H1 (cell line): ENCODE data around the gene COL27A1. TPM values are rescaled to one million over a fixed set of nuclear protein-coding genes. Genes with fewer than 3 reads are reported as not detected.

ENCODE experiments used
- CTCF ChIA-PET: fragments of 300-600 bp; sonication (Branson Sonifier 250); formaldehyde crosslinking; loops from one replicate; lab custom pipeline; 2021; ENCODE audit not compliant: partially characterized antibody; lab: Charles Lee
- POLR2A ChIA-PET: fragments of 300-600 bp; sonication (Branson Sonifier 250); formaldehyde crosslinking; loops from one replicate; lab custom pipeline; 2021; ENCODE audit warnings: inconsistent platforms; ENCODE audit not compliant: partially characterized antibody; lab: Charles Lee
- DNase-seq, 2 experiments: peaks; one replicate each; pipeline versions ENCODE4 v3.0.0 to v3.0.0-alpha.2; 2010 to 2022; ENCODE audit warnings: low spot score in 2 of 2, low read depth in 1 of 2, mixed read lengths in 1 of 2
- FAIRE-seq: peaks from 2 replicates; lab custom pipeline; 2011; peaks lifted over from hg19 to GRCh38; lab: Jason Lieb, UNC
- H2AFZ ChIP-seq: 2 replicates; pipeline ENCODE4 v1.8.1; 2012; ENCODE audit warnings: low read length, inconsistent platforms
- H2AK5ac ChIP-seq: 2 replicates; pipeline ENCODE4 v1.6.1; 2013; ENCODE audit warnings: low read depth, low read length
- H2BK120ac ChIP-seq: replicated peaks from 2 replicates; pipeline ENCODE3; 2013; ENCODE audit warnings: low read depth, low read length, inconsistent platforms
- H2BK12ac ChIP-seq: 2 replicates; pipeline ENCODE4 v1.6.1; 2013; ENCODE audit warnings: low read depth, low read length
- H2BK15ac ChIP-seq: 2 replicates; pipeline ENCODE4 v1.6.1; 2013; ENCODE audit warnings: low read length
- H2BK20ac ChIP-seq: 2 replicates; pipeline ENCODE4 v1.6.1; 2013; ENCODE audit warnings: low read length
- H2BK5ac ChIP-seq: 2 replicates; pipeline ENCODE4 v1.6.1; 2013; ENCODE audit warnings: low read depth, low read length
- H3K14ac ChIP-seq: 2 replicates; pipeline ENCODE4 v1.6.1; 2013; ENCODE audit warnings: inconsistent platforms; ENCODE audit not compliant: insufficient read length
- H3K18ac ChIP-seq: 2 replicates; pipeline ENCODE4 v1.6.1; 2013; ENCODE audit warnings: low read length; ENCODE audit errors: extremely low read depth
- H3K23ac ChIP-seq: 2 replicates; pipeline ENCODE4 v1.6.1; 2013; ENCODE audit warnings: inconsistent platforms; ENCODE audit not compliant: insufficient read length
- H3K23me2 ChIP-seq: 2 replicates; pipeline ENCODE4 v1.6.1; 2013; ENCODE audit warnings: low read depth, low read length
- H3K27ac ChIP-seq: 2 replicates; pipeline ENCODE4 v1.6.1; 2011; ENCODE audit warnings: low read depth, low read length, inconsistent platforms
- H3K27me3 ChIP-seq, 4 experiments: replicated peaks in 1 of 4; 1 replicate in 1 of 4; 2 replicates in 3 of 4; pipeline versions ENCODE4 v1.6.1 to v1.8.1; 2011 to 2013; ENCODE audit warnings: low read length in 3 of 4, mild to moderate bottlenecking in 3 of 4, inconsistent platforms in 2 of 4, mixed read lengths in 2 of 4, moderate library complexity in 1 of 4; ENCODE audit not compliant: control insufficient read depth in 3 of 4, insufficient read depth in 3 of 4; ENCODE audit errors: extremely low read depth in 1 of 4
- H3K36me3 ChIP-seq, 4 experiments: 2 replicates each; pipeline versions ENCODE4 v1.6.1 to v1.8.1; 2011 to 2013; ENCODE audit warnings: mild to moderate bottlenecking in 4 of 4, low read length in 3 of 4, moderate library complexity in 2 of 4, control low read depth in 1 of 4, inconsistent platforms in 1 of 4; ENCODE audit not compliant: insufficient read depth in 4 of 4, control insufficient read depth in 2 of 4
- H3K4ac ChIP-seq: replicated peaks from 2 replicates; pipeline ENCODE3; 2013; ENCODE audit warnings: low read length, low read depth, mixed read lengths, inconsistent platforms; ENCODE audit not compliant: insufficient read length
- H3K4me1 ChIP-seq, 4 experiments: replicated peaks in 1 of 4; 1 replicate in 1 of 4; 2 replicates in 3 of 4; pipeline versions ENCODE4 v1.6.1 to v1.8.1; 2011 to 2013; ENCODE audit warnings: low read length in 3 of 4, inconsistent platforms in 2 of 4, mixed read lengths in 1 of 4; ENCODE audit not compliant: insufficient read depth in 4 of 4, control insufficient read depth in 3 of 4
- H3K4me2 ChIP-seq, 2 experiments: 2 replicates each; pipeline versions ENCODE4 v1.6.1 to v1.8.1; 2011 to 2013; ENCODE audit warnings: low read depth in 2 of 2, low read length in 2 of 2, control low read depth in 1 of 2, inconsistent platforms in 1 of 2, mild to moderate bottlenecking in 1 of 2; ENCODE audit not compliant: insufficient read depth in 1 of 2
- H3K4me3 ChIP-seq, 4 experiments: fragments of 200-600, 300-600 bp in 1 of 4; sonication (generic), shearing (Covaris generic), sonication (Bioruptor Twin) in 1 of 4; 2 replicates each; pipeline versions ENCODE4 v1.5.1 to v1.8.1; 2011 to 2016; ENCODE audit warnings: low read length in 4 of 4, low read depth in 3 of 4, control low read depth in 2 of 4, inconsistent platforms in 2 of 4, mild to moderate bottlenecking in 2 of 4, mixed read lengths in 1 of 4, moderate library complexity in 1 of 4; ENCODE audit not compliant: insufficient read depth in 2 of 4; ENCODE audit errors: extremely low read depth in 1 of 4
- H3K56ac ChIP-seq: replicated peaks from 2 replicates; pipeline ENCODE3; 2013; ENCODE audit warnings: low read depth, mild to moderate bottlenecking, mixed read lengths, low read length, inconsistent platforms; ENCODE audit not compliant: insufficient read length
- H3K79me1 ChIP-seq: 2 replicates; pipeline ENCODE4 v1.6.1; 2013; ENCODE audit warnings: low read depth, low read length, control low read depth
- H3K79me2 ChIP-seq, 2 experiments: 2 replicates each; pipeline versions ENCODE4 v1.6.1 to v1.8.1; 2012 to 2013; ENCODE audit warnings: low read length in 2 of 2, mild to moderate bottlenecking in 2 of 2, inconsistent platforms in 1 of 2; ENCODE audit not compliant: insufficient read depth in 2 of 2, control insufficient read depth in 1 of 2
- H3K9ac ChIP-seq, 4 experiments: replicated peaks in 1 of 4; 1 replicate in 1 of 4; 2 replicates in 3 of 4; pipeline versions ENCODE4 v1.6.1 to v1.8.1; 2011 to 2013; ENCODE audit warnings: low read depth in 3 of 4, low read length in 3 of 4, control low read depth in 2 of 4, mild to moderate bottlenecking in 2 of 4, moderate library complexity in 2 of 4, inconsistent platforms in 1 of 4; ENCODE audit errors: extremely low read depth in 1 of 4
- H3K9me3 ChIP-seq, 2 experiments: 2 replicates each; pipeline versions ENCODE4 v1.6.1 to v1.8.1; 2012 to 2013; ENCODE audit warnings: mild to moderate bottlenecking in 2 of 2, moderate library complexity in 2 of 2, control low read depth in 1 of 2, inconsistent platforms in 1 of 2, low read depth in 1 of 2, low read length in 1 of 2, mixed read lengths in 1 of 2; ENCODE audit not compliant: insufficient read depth in 2 of 2
- H4K20me1 ChIP-seq, 2 experiments: replicated peaks in 1 of 2; 2 replicates each; pipeline versions ENCODE3 to v1.8.1; 2011 to 2013; ENCODE audit warnings: inconsistent platforms in 2 of 2, low read length in 2 of 2, mild to moderate bottlenecking in 1 of 2; ENCODE audit not compliant: insufficient read depth in 2 of 2, control insufficient read depth in 1 of 2
- H4K5ac ChIP-seq: 2 replicates; pipeline ENCODE4 v1.6.1; 2013; ENCODE audit warnings: low read length, low read depth, mixed read lengths, inconsistent platforms; ENCODE audit not compliant: insufficient read length
- H4K8ac ChIP-seq: 2 replicates; pipeline ENCODE4 v1.8.0; 2013; ENCODE audit warnings: mild to moderate bottlenecking, moderate library complexity, low read length, inconsistent platforms; ENCODE audit not compliant: insufficient read depth; ENCODE audit errors: extremely low read depth
- H4K91ac ChIP-seq: replicated peaks from 2 replicates; pipeline ENCODE3; 2013; ENCODE audit warnings: low read length, mixed read lengths, inconsistent platforms; ENCODE audit not compliant: insufficient read length
- BRCA1 ChIP-seq: IDR thresholded peaks from 2 replicates; pipeline ENCODE4 v1.6.1; 2012; ENCODE audit warnings: low read depth, low read length, improper control_type of control experiment
- WGBS, 2 experiments: shearing (Covaris generic) in 1 of 2; methylation state at CpG; one replicate each; pipeline versions ENCODE4 v1.1.6 to v1.1.7; 2013 to 2015; ENCODE audit warnings: low lambda C conversion rate in 2 of 2, mixed read lengths in 2 of 2, inconsistent platforms in 1 of 2, low coverage in 1 of 2, missing lambda C conversion rate in 1 of 2; ENCODE audit not compliant: insufficient replicate concordance in 2 of 2, insufficient coverage in 1 of 2, insufficient read length in 1 of 2; ENCODE audit errors: extremely low coverage in 1 of 2, missing lambda C conversion rate in 1 of 2; 5-methylcytosine and 5-hydroxymethylcytosine counted together
- polyA plus RNA-seq, 7 experiments: library from polyadenylated mRNA; depleted of rRNA in 3 of 7; stranded (reverse) in 5 of 7; unstranded in 2 of 7; fragments of >200 nt in 5 of 7; fragments of 200-250 nt in 2 of 7; gene quantifications; 1 replicate in 5 of 7; 2 replicates in 1 of 7; 4 replicates in 1 of 7; pipeline versions ENCODE4 v1.2.1 to v1.2.3, GENCODE V29; 2011 to 2013; ENCODE audit warnings: missing spikeins in 2 of 7, mixed read lengths in 2 of 7
- total RNA-seq: library from RNA; stranded (reverse); fragmentation: NEBNext Ultra II Directional; extraction: Animal tissue kit (Norgen Biotek cat#: 25700); gene quantifications from 2 replicates; pipeline ENCODE4 v1.2.1, GENCODE V29; 2021
- TF ChIP-seq, protein P1 (sequence below): IDR thresholded peaks from 2 replicates; pipeline ENCODE4 v1.6.1; 2012; ENCODE audit warnings: inconsistent platforms

COL27A1 gene
- total and polyA plus RNA-seq, 2 of the 8 experiments (the other 6 are each of a cell fraction or from before 2014, with no cell fraction given): 15.1 to 22.8 TPM

DNA sequence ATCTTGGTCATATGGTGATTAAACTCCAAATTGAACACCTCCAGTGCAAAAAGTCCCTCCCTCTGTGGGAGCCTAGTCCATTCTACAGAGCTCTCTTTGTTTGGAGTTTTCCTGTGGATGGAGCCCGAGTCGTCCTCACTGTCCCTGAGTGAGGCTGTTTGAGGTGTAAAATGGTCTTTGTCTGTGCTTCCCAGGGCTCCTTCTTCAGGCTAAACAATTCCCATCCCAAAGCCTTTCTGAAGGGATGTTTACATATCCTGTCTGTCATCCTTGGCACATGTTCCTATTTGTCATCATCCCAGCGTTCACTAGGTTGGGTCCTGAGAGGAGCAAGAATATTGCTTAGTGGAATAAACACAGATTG lies 68.9 kb downstream of the COL27A1 start:
- peak; percentile 39 for FAIRE-seq
- H3K79me2 ChIP-seq: no peaks in the 10 kb centered on the region
- no peak overlapping the region for H2AK5ac ChIP-seq
- TF ChIP-seq, protein P1, sequence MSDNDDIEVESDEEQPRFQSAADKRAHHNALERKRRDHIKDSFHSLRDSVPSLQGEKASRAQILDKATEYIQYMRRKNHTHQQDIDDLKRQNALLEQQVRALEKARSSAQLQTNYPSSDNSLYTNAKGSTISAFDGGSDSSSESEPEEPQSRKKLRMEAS: 0 out of 2 replicates have a peak, but pooled peaks have one; percentile 12
- TF ChIP-seq BRCA1: no peak
- POLR2A ChIA-PET: no interaction called here
- no peak overlapping the region for H2BK12ac ChIP-seq
- no peak overlapping the region for H3K4me2 ChIP-seq
- no peak for DNase-seq
- H2BK120ac ChIP-seq: no peak overlapping the region
- H3K18ac ChIP-seq: no peak overlapping the region
- no peaks in the 10 kb centered on the region for H3K23me2 ChIP-seq
- no peak overlapping the region for H3K23ac ChIP-seq
- no peak overlapping the region for H2AFZ ChIP-seq
- H3K56ac ChIP-seq: no peak overlapping the region
- H3K79me1 ChIP-seq: no peaks in the 10 kb centered on the region
- no peaks in the 10 kb centered on the region for H3K27me3 ChIP-seq
- H3K14ac ChIP-seq: no peak overlapping the region
- no peak overlapping the region for H4K91ac ChIP-seq
- no peaks in the 10 kb centered on the region; a peak in 1 of 8 replicates for H3K36me3 ChIP-seq
- no peak overlapping the region for H3K27ac ChIP-seq
- peaks cover 2 to 3% of the 10 kb centered on the region in 2 experiments for H4K20me1 ChIP-seq
- H4K5ac ChIP-seq: no peak overlapping the region
- no peak overlapping the region for H2BK15ac ChIP-seq
- H3K4me3 ChIP-seq: no peak overlapping the region
- no peaks in the 10 kb centered on the region for H3K9me3 ChIP-seq
- no peak overlapping the region for H2BK20ac ChIP-seq
- WGBS, 2 experiments: 21% methylated on average over 3 of the region's 3 CpGs; no CpG with 5 or more reads in 1 of the 2 experiments
- H4K8ac ChIP-seq: no peak overlapping the region
- peaks cover 0 to 10% (median 1%) of the 10 kb centered on the region in 4 experiments; a peak in 3 of 7 replicates for H3K4me1 ChIP-seq
- H2BK5ac ChIP-seq: no peak overlapping the region
- CTCF ChIA-PET: interaction anchor here (0.9 to 2.3 kb wide), 10 partner anchors 9 to 140 kb away, joined by 3 to 11 read pairs (median 4); partner anchors contain the start of gene COL27A1
- H3K4ac ChIP-seq: no peak overlapping the region
- H3K9ac ChIP-seq: no peak overlapping the region
